Suprapubic skin (tissue), 4 donors: Measurements from ENCODE around the gene MAST1.

Source experiments
- CTCF ChIP-seq, 2 donors: fragments of 200-600 bp in 1 of 2; fragments of 450-650 bp in 1 of 2; sonication (generic) in 1 of 2; IDR thresholded peaks; one replicate each; pipeline ENCODE4 v1.5.1; 2016 to 2019; ENCODE audit warnings: antibody characterized with exemption in 2 of 2, mild to moderate bottlenecking in 1 of 2, moderate library complexity in 1 of 2
- POLR2A ChIP-seq, 2 donors: fragments of 450-650 bp; IDR thresholded peaks; one replicate each; pipeline ENCODE4 v1.6.1; 2017; ENCODE audit warnings: antibody characterized with exemption in 2 of 2, mild to moderate bottlenecking in 2 of 2, moderate library complexity in 2 of 2
- POLR2AphosphoS5 ChIP-seq, 3 donors: sonication (generic); formaldehyde crosslinking; IDR thresholded peaks; one replicate each; pipeline ENCODE4 v1.6.1; 2017; ENCODE audit warnings: antibody characterized with exemption in 3 of 3

GRCh38 chr19:12921047-12921446, 82.7 kb downstream of the MAST1 start:
- TF ChIP-seq CTCF (IDR thresholded peaks at IDR 0.05) (no peak), POLR2A (IDR thresholded peaks at IDR 0.05) (no peak), POLR2AphosphoS5 (IDR thresholded peaks at IDR 0.05) (no peak)
